GM21576 (cell line): ENCODE data around the gene XCL1.
A peak's percentile ranks its signal among the peaks of the same experiment; 100 is the strongest.

Experiments used
- ATAC-seq: cut with Tn5 transposase; IDR thresholded peaks from one replicate; pipeline ENCODE4 v1.9.1; 2021; ENCODE audit warnings: mild to moderate bottlenecking, moderate library complexity; ENCODE audit not compliant: unreplicated experiment

The XCL1 gene

DNA sequence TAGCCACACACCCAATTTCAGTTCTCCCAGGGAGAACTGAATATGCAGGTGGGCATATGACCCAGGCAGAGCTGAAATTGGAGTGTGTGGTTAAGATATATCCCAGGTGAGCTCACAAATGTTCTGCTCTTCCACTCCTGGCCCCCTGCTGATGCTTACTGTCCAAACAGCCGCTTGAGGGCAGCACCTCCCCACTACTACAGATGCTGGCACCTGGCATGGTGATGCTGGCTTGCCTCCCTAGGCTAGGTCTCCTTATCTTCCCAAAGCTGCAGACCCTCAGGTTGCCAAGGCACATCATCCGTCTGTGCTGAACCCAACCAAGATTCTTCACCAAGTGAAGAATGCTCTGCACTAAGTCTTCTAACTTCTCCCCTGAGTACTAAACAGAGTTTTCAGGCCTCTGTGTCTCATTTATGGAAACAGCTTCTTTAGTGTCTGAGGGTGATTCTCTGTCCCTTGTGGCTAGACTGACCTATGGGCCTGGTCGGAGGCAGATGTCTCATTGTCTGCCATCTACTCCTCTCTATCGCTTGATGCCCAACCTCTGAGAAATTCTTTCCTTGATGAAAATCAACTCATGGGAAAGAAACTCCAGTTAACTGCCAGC, 27.2 kb downstream of the XCL1 start:
- ATAC-seq = peak; percentile 66

DNA sequence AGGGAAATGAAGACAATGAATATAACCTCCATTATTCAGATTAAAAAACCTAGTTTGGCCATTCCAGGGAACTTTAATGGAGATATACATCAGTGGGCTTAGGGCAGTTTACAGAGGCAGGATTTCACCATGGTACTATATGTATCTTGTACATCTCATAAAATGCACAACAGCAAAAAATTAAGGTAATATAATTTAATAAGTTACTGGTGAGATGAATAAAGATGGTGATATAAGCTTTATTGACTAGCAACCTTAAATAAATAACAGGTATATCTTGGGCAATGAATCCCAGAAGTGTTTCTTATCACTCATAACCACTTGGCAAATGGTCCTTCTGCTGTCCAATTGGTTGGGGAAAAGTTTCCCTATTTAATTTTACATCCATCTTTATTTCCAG, 29.0 kb downstream of the XCL1 start:
- ATAC-seq = no peak

DNA sequence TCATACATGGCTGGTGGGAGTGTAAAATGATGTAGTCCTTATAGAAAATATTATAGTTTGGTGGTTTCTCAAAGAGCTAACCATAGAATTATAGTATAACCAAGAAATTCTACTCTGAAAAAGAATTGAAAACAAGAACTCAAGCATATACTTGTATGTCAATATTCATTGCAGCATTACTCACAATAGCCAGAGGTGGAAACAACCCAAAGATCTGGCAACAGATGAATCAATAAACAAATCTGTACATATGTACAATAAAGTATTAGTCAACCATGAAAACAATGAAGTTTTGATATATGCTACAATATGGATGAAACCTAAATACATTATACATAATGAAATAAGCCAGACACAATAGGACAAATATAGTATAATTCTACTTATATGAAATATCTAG, 29.7 kb downstream of the XCL1 start:
- ATAC-seq = no peak

DNA sequence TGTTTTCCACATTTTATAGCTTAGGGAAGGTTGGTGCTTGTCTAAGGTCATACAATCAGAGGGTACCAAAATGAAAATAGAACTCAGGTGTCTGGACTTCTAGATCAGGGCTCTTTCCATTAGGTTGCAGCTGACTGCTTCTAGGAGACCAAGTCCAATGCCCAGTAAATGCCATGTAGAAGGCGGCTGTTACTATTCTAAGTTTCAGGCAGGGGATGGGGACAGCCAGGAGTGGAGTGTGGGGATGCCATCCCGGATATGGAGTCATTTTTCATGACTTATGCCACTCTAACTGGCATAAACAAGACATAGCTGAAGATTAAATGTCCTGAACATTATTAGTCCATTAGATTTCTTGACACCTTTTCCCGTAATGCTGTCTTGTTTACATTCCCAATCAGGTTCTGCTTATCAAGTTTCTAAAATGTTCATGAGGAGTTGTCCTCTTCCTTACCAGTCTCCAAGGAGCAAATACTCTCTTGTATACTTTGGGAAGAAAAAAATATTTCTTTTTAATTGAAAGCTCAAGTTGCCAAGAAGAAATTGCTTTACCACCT, 31.5 kb downstream of the XCL1 start:
- no peak for ATAC-seq

DNA sequence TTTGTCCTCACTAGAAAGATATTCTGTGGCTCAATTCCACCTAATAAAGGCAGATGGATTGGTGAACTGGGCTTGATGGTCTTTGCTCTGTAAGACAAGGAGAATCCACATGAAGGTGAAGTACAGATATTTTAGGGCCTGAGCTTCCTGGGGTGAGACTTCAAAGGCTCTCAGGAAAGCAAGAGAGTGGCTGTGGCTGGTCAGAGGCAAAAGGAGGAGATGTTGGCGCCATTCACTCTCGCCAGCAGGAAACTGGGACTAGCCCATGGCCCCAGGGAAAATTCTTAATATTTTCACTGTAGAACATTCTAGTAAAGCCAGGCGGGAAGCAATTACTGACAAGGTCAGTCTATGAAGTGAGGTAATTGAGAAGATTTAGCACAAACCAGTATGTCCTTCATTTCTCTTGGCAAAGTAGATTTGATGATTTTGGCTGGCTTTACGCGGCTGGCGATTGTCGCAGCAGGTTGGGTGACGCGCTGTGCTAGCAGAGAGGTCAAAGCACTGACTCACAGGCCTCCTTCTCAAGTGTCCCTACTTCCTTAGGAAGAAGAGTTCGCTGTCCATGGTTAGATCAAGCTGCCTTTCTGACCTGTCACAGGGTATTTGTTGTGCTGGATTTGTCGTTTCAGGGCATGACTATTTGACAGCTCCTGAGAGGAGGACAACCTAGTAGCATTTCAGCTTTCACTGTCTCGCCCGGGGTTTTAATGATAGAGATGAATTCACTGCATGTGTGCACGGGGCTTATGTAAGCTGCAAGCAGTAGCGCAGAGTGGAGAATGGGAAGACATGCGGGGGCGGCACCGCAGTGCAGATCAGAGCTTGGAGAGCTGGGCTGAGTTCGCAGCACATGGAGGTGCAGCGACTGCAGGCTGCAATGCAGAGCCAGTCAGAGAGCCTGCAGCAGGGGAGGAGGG, 32.7 kb downstream of the XCL1 start:
- no peak for ATAC-seq

DNA sequence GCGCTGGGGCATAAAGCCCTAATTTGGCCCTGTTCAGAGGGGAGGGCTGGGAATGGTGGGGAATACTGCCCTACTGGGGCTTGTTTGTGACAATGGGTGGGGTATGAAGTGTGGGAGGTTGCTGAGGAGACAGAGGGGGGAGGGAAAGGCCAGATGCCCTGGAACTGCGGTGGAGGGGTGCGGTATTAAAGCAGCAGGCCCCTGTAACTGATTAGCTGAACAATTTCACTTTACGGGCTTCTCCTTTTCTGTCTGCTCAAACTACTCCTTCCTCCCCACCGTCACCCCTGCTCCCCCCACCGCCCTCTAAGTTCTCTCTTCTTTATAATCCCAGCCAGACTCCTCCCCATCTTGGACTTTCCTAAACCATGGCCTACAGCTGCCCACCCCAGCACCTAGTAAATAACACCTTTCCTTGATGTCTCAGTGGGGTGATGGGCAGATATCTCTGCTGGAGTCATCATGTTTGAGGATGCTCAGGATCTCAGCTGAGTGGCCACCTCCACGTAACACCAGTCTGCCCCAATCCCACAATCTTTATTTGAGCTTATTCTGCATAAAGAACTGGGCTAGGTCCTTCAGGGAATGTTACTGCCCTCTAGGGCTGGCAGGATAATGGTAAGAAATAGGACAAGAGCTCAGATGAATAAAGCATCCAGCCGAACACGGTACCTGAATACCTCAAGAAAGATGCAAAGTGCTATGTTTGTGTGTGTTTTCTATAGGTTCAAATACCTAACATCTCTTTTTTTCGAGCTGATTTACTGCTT, 33.5 kb downstream of the XCL1 start:
- ATAC-seq = no peak

DNA sequence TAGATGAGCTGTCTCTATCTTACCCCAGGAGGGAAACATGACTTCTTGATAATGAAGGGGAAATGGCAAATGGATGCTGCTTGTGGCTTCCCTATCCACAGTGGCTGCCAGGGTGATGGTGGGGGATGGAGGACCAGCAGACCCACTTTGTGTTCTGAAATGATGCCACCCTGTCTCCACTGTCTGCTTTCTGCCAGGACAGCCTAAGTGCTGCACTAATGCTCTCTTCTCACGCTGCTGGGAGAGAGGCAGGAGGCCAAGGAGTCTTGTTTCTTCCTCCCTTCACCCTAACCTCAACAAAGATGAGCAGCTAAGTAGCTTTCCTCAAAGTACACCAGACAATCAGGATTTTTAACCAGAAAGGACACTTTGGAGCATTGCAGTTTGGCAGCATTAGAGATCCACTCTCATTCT, 36.6 kb downstream of the XCL1 start:
- ATAC-seq = no peak

DNA sequence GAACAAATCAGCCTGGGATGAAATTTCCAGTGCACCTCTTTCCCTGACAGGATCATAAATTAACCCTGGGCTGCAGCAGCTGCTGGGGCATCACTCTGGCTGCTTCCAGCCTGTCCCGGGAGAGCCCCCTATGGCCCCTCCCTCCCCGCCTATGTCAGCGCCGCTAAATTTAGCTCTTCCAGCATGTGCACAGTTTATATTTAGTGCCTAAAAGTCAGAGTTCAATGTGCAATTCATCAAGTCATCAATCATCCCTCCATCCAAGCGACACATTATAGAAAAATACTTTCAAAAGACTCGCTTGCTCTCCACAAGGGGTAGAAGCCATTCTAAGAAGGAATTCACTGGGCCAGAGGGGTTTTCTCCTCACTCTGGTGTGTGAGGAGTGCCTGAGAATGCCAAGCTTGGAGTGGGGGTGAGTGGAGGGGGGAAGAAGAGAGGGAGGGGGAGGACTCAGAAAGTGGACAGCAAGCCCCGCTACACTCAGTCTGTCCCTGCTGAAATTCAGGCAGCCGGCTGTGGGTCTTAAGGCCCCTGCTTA, 37.4 kb downstream of the XCL1 start:
- no peak for ATAC-seq

DNA sequence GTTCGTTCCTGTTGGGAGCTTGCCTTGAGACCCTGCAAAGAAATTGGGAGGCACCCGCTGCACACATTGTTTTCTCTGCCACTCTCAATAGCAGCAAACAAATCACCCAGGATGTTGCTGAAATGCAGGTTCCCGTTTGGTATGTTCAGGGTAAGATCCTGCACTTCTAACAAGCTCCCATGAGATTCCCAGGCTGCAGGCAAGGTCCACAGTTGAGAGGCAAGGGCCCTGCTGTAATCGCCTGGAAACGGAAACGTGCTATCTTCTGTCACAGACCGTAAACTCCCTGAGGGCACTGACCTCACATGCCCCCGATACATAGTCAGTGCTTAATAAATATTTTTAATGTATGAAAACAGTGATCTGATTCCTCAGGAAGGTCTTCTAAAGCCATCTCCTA, 37.8 kb downstream of the XCL1 start:
- ATAC-seq = no peak

DNA sequence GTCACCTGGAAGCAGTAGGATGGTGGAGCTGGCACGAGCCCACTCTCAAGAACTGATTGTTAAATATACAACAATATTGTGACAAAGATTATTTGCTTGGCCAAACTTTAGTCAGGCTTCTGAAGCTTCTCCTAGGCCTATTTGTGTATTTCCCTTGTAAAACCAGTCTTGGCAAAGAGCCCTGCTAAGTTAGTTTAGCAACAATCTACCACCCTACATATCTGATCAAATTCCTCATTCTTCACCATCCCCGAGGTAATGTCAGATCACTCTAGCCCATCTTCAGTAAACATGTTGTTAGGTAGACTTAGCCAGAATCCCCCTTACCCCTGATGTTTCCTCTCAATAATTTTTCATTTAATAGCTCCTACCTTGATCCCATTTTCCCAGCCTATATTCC, 39.6 kb downstream of the XCL1 start:
- ATAC-seq = no peak

DNA sequence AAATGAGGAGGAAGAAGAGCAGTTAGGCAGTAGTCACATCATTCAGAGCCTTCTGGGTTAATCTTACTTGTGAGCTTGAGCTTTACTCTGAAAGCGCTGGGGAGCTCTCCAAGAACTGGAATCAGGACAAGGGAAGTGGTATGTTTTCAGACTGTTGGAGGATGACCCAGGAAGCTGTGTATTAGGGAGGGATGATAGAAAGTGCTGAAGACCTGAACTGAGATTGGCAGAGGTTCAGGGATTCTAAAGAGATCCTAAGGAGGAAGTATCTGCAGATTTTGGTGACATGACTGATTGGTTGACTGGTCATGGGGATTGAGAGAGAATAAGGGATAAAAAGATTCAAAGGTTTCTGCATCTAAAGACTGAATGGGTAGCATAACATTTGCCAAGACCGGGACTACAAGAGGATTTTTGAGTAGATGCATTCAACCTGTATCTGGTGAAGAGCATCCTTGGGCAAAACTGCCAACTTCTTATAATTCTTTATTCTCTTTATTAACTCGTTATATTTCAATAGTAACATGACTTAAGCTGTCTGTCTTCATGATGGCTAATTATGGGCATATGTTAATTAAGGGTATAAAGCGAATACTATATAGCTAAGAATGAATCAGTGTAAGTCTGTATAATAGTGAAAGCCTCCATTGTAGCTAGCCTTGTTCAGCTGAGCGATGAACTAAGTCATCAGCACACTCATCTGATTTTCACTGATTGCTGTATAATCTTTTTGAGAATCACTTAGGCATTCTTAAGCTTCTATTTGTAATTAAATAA, 41.8 kb downstream of the XCL1 start:
- ATAC-seq = no peak

DNA sequence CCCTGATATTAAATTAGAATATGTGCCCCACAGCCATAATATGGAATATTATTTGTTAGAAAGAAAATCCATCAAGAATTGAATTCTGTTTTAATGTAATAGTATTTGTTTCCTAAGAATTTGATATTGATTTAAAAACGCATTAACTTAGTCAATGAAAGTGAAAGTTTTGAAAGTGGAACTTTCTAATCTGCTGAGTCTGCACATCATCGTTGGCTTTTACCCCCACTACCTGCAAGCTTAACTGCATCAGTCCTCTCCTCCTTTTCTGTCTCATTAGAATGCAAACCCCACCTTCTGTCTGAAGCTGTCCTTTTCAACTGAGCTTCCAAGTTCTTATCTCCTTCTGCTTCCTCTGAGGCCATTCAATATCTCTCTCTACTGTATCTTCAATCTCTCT, 42.5 kb downstream of the XCL1 start:
- no peak for ATAC-seq

DNA sequence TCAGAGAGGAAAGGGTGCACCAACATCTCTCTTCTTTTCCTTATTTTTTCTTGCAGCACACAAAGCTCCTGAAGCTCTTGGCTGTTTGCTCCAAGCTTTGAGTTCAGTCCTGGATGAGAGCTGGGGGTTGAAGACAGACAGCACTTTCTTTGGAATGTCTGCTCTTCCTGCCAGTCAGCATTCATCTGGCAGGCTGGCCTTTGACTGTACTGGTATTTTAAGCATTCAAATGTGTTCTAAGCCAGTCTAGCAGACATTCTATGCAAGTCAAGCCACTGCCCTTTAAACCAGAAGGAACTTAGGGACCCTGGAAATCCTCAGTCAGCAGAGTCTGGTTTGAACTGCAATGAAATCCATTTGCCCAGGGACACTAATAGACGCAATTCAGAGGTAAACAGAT, 45.0 kb downstream of the XCL1 start:
- no peak for ATAC-seq

DNA sequence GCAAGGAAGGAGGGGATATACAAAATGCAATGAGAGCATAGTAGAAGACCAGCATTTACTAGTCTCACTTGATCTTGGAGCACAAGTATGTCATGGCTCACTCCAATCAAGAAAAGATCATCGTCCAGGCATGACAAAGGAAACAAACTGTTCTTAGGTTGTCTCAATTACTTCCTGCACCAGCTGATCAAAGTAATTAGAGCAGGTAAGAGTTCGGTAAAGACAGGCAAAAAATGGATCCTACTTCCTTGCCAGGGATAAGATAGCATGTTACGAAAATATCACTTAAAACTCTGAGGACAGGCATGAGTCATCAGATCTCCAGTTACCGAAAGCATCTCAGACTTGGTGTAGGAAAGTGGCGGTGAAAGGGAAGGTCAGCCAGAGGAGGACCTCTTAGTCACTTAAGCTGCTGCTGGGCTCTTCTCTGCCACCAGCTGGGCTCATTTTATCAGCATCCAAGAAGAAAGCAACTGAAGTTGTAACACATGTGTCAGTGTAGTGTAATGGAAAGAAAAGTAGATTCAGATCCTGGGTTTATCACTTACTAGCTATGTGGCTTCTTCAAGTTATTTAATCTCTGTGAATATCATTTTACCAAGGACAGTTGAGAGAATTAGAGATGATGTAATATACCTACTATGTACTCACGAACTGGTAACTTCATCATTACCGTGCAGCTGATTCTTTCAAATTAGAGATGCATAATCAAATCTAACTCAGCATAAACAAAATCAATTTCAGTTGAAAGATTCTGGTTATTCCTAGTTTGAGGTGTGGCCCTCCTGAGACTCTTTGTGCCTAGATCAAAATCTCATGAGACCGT, 46.8 kb downstream of the XCL1 start:
- no peak for ATAC-seq

DNA sequence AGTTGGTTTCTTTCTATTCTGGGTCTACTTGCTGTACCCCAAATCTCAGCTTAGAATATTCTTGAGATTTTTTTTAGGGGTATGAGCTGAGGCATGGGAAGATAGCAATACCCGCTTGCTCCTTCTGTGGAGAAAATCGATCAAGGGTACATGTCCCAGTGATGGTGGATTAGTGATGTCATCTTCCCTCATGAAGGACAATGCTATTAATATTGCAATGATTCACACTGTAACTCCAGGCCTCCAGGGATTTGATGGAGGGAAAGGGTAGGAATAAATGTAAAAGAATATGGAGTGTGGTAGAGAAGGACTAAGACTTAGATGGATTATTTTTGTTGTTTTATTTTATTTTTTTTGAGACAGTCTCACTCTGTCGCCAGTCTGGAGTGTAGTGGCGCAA, 47.4 kb downstream of the XCL1 start:
- ATAC-seq = no peak

DNA sequence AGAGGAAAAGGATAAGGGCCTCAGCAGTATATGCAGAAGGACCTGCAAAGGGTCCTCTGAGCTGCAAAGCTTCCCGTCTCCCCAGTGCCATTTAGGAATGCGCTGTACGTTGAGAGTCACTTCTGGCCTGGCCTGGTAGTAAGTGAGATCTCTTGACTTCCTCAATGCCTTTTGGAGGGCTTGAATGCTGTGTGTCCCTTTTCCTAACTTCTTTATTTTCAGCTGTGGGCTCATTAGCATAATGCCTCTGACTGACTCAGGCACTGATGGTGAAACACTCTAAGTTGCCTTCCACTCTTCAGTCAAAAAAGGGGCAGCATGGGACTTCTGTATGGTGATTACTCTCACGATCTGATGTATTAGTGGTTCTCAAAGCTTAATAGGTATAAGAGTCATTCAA, 49.9 kb downstream of the XCL1 start:
- ATAC-seq = no peak

DNA sequence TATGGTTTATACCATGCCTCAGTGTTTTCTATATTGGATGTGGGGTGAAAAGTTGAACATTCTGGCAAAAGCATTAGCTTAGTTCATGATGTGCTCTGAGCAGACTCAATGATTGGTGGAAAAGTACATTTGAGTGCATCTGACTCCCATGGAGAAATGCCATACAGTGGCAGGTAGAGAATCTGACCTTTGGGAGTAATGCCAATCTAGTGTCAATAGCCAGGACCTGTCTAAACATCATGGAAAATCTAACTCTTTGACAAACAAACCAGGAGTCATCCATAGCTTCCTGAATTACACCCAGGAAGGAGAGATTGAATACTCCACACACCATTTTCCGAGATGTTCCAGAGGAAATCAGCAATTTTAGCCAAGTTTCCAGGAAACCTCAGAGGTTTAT, 51.0 kb downstream of the XCL1 start:
- ATAC-seq = no peak

DNA sequence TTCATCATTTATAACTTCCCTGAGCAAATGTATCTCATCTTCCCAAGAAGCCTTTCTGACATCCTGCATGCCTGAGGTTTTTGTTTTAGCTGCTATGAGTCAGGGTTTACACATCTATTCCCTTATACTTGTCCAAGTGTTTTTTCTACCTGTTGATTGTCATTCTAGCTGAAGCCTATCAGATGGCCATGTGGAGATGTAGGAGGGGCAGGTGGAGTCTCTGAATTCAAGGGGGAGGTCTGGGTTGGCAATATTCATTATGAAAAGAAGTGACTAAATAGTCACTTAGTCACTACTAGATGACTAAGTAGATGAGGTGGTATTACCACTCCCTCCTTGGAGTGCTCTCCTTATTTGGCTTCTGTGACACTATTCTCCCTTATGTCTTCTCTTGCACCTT, 52.4 kb downstream of the XCL1 start:
- ATAC-seq = no peak

DNA sequence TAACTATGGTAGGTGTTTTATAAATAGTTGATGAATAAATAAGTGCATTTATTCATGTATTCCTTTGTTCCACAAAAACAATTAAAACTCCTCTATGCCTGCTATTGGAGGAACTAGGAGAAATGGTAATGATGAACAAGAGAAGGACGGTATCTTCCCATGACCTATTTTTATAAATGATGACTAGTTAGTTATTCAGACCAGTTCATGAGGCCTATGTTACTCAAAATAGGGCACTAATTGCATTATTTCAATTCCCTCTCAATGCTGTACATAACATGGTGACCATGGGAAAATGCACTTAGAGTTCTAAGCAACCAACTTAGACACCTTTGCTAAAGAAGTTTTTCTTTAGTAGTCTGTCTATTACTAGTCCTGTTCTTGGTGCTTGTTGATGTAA, 53.1 kb downstream of the XCL1 start:
- no peak for ATAC-seq
